K562 (cell line): ENCODE measurements around the gene SNCB. TPM values are rescaled to one million over a fixed set of nuclear protein-coding genes. Genes with fewer than 3 reads are reported as not detected.

Source experiments
- AFF1 ChIP-seq, 2 experiments: fragments of 450-650 bp; IDR thresholded peaks; 2 replicates each; pipeline ENCODE4 v1.6.1; 2018; ENCODE audit warnings: mild to moderate bottlenecking in 2 of 2, low read depth in 1 of 2; ENCODE audit not compliant: partially characterized antibody in 2 of 2
- CBFA2T2 ChIP-seq: fragments of 450-650 bp; conservative IDR thresholded peaks from 2 replicates; pipeline ENCODE4 v1.6.1; 2017; ENCODE audit warnings: mild to moderate bottlenecking
- ESRRA ChIP-seq: fragments of 450-650 bp; IDR thresholded peaks from 2 replicates; pipeline ENCODE4 v1.6.1; 2014; ENCODE audit warnings: low read depth, mild to moderate bottlenecking, moderate library complexity, borderline replicate concordance
- ETV5 ChIP-seq: sonication (generic); formaldehyde crosslinking; IDR thresholded peaks from 2 replicates; pipeline ENCODE4 v1.4.0; 2020; ENCODE audit warnings: low read depth, mild to moderate bottlenecking, missing genetic modification reagents
- FOXP1 ChIP-seq: sonication (generic); formaldehyde crosslinking; IDR thresholded peaks from 2 replicates; pipeline ENCODE4 v1.8.0; 2022; ENCODE audit warnings: mild to moderate bottlenecking, missing genetic modification reagents
- HDGF ChIP-seq: fragments of 450-650 bp; IDR thresholded peaks from 2 replicates; pipeline ENCODE4 v1.6.1; 2016
- HIVEP1 ChIP-seq: fragments of 250-450 bp; sonication (Bioruptor Pico); IDR thresholded peaks from 2 replicates; pipeline ENCODE4 v1.4.0; 2020; ENCODE audit warnings: mild to moderate bottlenecking
- LARP7 ChIP-seq: fragments of 450-650 bp; IDR thresholded peaks from 2 replicates; pipeline ENCODE4 v1.6.1; 2016
- MTA1 ChIP-seq: fragments of 450-650 bp; IDR thresholded peaks from 2 replicates; pipeline ENCODE4 v1.6.1; 2017; ENCODE audit warnings: borderline replicate concordance
- SMAD4 ChIP-seq: fragments of 250-450 bp; sonication (Bioruptor Pico); conservative IDR thresholded peaks from 2 replicates; pipeline ENCODE4 v1.8.0; 2021; ENCODE audit warnings: inconsistent platforms, mild to moderate bottlenecking, moderate library complexity
- TEAD4 ChIP-seq, 2 experiments: sonication (generic) in 1 of 2; formaldehyde crosslinking in 1 of 2; IDR thresholded peaks; 2 replicates each; pipeline versions ENCODE4 v1.6.1 to v1.8.0; 2012 to 2022; ENCODE audit warnings: borderline replicate concordance in 1 of 2, inconsistent platforms in 1 of 2, low read length in 1 of 2, mild to moderate bottlenecking in 1 of 2, missing genetic modification reagents in 1 of 2
- ZKSCAN8 ChIP-seq: fragments of 200-800 bp; sonication (Bioruptor generic); IDR thresholded peaks from 2 replicates; pipeline ENCODE4 v1.6.1; 2016; ENCODE audit warnings: missing genetic modification characterization, missing compliant biosample characterization
- ZNF316 ChIP-seq: fragments of 450-650 bp; IDR thresholded peaks from 2 replicates; pipeline ENCODE4 v1.6.1; 2016
- ZNF384 ChIP-seq: IDR thresholded peaks from 2 replicates; pipeline ENCODE4 v1.6.1; 2012; ENCODE audit warnings: low read depth, low read length, improper control_type of control experiment
- ZNF449 ChIP-seq: fragments of 250-450 bp; sonication (Bioruptor Pico); IDR thresholded peaks from 2 replicates; pipeline ENCODE4 v1.8.0; 2022; ENCODE audit warnings: moderate library complexity, mild to moderate bottlenecking, inconsistent platforms
- polyA plus RNA-seq, 8 experiments: library from polyadenylated mRNA; depleted of rRNA in 4 of 8; stranded (reverse) in 5 of 8; unstranded in 3 of 8; fragments of >200 nt; fragmentation: Nextera tagmentation in 2 of 8; fragmentation: Illumina TruSeq in 1 of 8; extraction: Ambion mirVana in 2 of 8; extraction: Trizol in 1 of 8; gene quantifications; 2 replicates each; pipeline versions ENCODE4 v1.2.1 to v1.2.3, GENCODE V29; 2011 to 2014; ENCODE audit warnings: inconsistent platforms in 1 of 8, missing spikeins in 1 of 8
- total RNA-seq, 7 experiments: library from RNA; depleted of rRNA in 6 of 7; stranded (reverse); fragments of >200 nt in 6 of 7; fragmentation: Illumina TruSeq in 2 of 7; extraction: Trizol in 2 of 7; gene quantifications; 2 replicates each; pipeline versions ENCODE4 v1.2.1 to v1.2.3, GENCODE V29; 2011 to 2021; ENCODE audit warnings: low replicate concordance in 1 of 7
- TF ChIP-seq, protein P1 (sequence below): fragments of 250-450 bp; sonication (Bioruptor Pico); IDR thresholded peaks from 2 replicates; pipeline ENCODE4 v1.5.0; 2020; ENCODE audit warnings: mild to moderate bottlenecking
- TF ChIP-seq, protein P2 (sequence below): fragments of 450-650 bp; IDR thresholded peaks from 2 replicates; pipeline ENCODE4 v1.6.1; 2017; ENCODE audit warnings: antibody characterized with exemption, mild to moderate bottlenecking

Gene SNCB
- total and polyA plus RNA-seq, 9 of the 15 experiments (the other 6 are each of a cell fraction or from before 2014, with no cell fraction given), result not detected

- TF ChIP-seq ETV5, result no peak
- TF ChIP-seq, protein P1, sequence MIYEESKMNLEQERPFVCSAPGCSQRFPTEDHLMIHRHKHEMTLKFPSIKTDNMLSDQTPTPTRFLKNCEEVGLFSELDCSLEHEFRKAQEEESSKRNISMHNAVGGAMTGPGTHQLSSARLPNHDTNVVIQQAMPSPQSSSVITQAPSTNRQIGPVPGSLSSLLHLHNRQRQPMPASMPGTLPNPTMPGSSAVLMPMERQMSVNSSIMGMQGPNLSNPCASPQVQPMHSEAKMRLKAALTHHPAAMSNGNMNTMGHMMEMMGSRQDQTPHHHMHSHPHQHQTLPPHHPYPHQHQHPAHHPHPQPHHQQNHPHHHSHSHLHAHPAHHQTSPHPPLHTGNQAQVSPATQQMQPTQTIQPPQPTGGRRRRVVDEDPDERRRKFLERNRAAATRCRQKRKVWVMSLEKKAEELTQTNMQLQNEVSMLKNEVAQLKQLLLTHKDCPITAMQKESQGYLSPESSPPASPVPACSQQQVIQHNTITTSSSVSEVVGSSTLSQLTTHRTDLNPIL, result no peak
- TF ChIP-seq ZNF449, result 0 out of 2 replicates have a peak, but pooled peaks have one; percentile 50
- no peak for TF ChIP-seq CBFA2T2
- TF ChIP-seq TEAD4 (IDR thresholded peaks at IDR 0.05; ENCODE audit: low read length), result no peak
- TF ChIP-seq TEAD4 (CRISPR knock-in tag; IDR thresholded peaks at IDR 0.05; ENCODE audit: borderline replicate concordance), result no peak
- TF ChIP-seq SMAD4 (CRISPR knock-in tag), result peak; percentile 62
- TF ChIP-seq MTA1, result no peak
- TF ChIP-seq ZNF316, result no peak
- no peak for TF ChIP-seq LARP7
- TF ChIP-seq HIVEP1 (CRISPR knock-in tag), result 0 out of 2 replicates have a peak, but pooled peaks have one; percentile 37
- TF ChIP-seq, protein P2, sequence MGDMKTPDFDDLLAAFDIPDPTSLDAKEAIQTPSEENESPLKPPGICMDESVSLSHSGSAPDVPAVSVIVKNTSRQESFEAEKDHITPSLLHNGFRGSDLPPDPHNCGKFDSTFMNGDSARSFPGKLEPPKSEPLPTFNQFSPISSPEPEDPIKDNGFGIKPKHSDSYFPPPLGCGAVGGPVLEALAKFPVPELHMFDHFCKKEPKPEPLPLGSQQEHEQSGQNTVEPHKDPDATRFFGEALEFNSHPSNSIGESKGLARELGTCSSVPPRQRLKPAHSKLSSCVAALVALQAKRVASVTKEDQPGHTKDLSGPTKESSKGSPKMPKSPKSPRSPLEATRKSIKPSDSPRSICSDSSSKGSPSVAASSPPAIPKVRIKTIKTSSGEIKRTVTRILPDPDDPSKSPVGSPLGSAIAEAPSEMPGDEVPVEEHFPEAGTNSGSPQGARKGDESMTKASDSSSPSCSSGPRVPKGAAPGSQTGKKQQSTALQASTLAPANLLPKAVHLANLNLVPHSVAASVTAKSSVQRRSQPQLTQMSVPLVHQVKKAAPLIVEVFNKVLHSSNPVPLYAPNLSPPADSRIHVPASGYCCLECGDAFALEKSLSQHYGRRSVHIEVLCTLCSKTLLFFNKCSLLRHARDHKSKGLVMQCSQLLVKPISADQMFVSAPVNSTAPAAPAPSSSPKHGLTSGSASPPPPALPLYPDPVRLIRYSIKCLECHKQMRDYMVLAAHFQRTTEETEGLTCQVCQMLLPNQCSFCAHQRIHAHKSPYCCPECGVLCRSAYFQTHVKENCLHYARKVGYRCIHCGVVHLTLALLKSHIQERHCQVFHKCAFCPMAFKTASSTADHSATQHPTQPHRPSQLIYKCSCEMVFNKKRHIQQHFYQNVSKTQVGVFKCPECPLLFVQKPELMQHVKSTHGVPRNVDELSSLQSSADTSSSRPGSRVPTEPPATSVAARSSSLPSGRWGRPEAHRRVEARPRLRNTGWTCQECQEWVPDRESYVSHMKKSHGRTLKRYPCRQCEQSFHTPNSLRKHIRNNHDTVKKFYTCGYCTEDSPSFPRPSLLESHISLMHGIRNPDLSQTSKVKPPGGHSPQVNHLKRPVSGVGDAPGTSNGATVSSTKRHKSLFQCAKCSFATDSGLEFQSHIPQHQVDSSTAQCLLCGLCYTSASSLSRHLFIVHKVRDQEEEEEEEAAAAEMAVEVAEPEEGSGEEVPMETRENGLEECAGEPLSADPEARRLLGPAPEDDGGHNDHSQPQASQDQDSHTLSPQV, result no peak
- TF ChIP-seq FOXP1 (CRISPR knock-in tag), result no peak; the same call in 1 of the 2 replicates
- peak; percentile 52 for TF ChIP-seq ESRRA
- TF ChIP-seq ZKSCAN8 (CRISPR knock-in tag), result no peak
- no peak for TF ChIP-seq AFF1 (IDR thresholded peaks at IDR 0.05; ENCODE audit: low read depth in 1 of 2, partially characterized antibody in 2 of 2)
- TF ChIP-seq HDGF, result no peak
- TF ChIP-seq ZNF384, result no peak
These were observed 16.9 kb upstream of the SNCB start, which contains the start of gene TSPAN17 (continued) for GRCh38 chr5:176647030-176647842.
